HEK293T (cell line): ENCODE results near the gene NPPC.

Experiments used
- ARNT ChIP-seq: fragments of 450-650 bp; IDR thresholded peaks from 2 replicates; pipeline ENCODE4 v1.6.1; 2017; ENCODE audit warnings: mild to moderate bottlenecking
- BHLHE40 ChIP-seq: fragments of 450-650 bp; IDR thresholded peaks from 2 replicates; pipeline ENCODE4 v1.6.1; 2016; ENCODE audit warnings: mild to moderate bottlenecking, moderate library complexity, borderline replicate concordance
- CTBP1 ChIP-seq: fragments of 450-650 bp; IDR thresholded peaks from 2 replicates; pipeline ENCODE4 v1.6.1; 2016; ENCODE audit warnings: borderline replicate concordance
- ELF4 ChIP-seq: fragments of 450-650 bp; IDR thresholded peaks from 2 replicates; pipeline ENCODE4 v1.6.1; 2017; ENCODE audit warnings: antibody characterized with exemption
- FOXA1 ChIP-seq: fragments of 450-650 bp; IDR thresholded peaks from 2 replicates; pipeline ENCODE4 v1.6.1; 2016; ENCODE audit warnings: mild to moderate bottlenecking
- FOXM1 ChIP-seq: fragments of 450-650 bp; IDR thresholded peaks from 2 replicates; pipeline ENCODE4 v1.6.1; 2017; ENCODE audit warnings: mild to moderate bottlenecking, borderline replicate concordance
- L3MBTL2 ChIP-seq: fragments of 450-650 bp; conservative IDR thresholded peaks from 2 replicates; pipeline ENCODE4 v1.6.1; 2016; ENCODE audit warnings: mild to moderate bottlenecking
- SUZ12 ChIP-seq: fragments of 450-650 bp; IDR thresholded peaks from 2 replicates; pipeline ENCODE4 v1.6.1; 2016; ENCODE audit warnings: mild to moderate bottlenecking
- TF ChIP-seq, protein P1 (sequence below): fragments of 450-650 bp; IDR thresholded peaks from 2 replicates; pipeline ENCODE4 v1.6.1; 2016

GRCh38 chr2:231935815-231936214, 9.6 kb upstream of the NPPC start:
- no peak for TF ChIP-seq BHLHE40
- no peak for TF ChIP-seq FOXA1
- TF ChIP-seq ARNT = no peak
- no peak for TF ChIP-seq ELF4
- TF ChIP-seq SUZ12 = no peak
- TF ChIP-seq, protein P1, sequence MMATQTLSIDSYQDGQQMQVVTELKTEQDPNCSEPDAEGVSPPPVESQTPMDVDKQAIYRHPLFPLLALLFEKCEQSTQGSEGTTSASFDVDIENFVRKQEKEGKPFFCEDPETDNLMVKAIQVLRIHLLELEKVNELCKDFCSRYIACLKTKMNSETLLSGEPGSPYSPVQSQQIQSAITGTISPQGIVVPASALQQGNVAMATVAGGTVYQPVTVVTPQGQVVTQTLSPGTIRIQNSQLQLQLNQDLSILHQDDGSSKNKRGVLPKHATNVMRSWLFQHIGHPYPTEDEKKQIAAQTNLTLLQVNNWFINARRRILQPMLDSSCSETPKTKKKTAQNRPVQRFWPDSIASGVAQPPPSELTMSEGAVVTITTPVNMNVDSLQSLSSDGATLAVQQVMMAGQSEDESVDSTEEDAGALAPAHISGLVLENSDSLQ = no peak
- TF ChIP-seq L3MBTL2 = no peak
- TF ChIP-seq FOXM1 = no peak
- no peak for TF ChIP-seq CTBP1
